Effector memory CD4-positive, alpha-beta T cell (primary cell): ENCODE results near the gene ENDOD1.

Experiments used
- DNase-seq, 3 donors: peaks; one replicate each; pipeline ENCODE4 v3.0.0-alpha.2; 2020
- H3K27ac ChIP-seq: 2 replicates; pipeline ENCODE4 v1.7.0; 2013; ENCODE audit warnings: mild to moderate bottlenecking, low read length, moderate library complexity; ENCODE audit not compliant: insufficient read depth, poor library complexity, severe bottlenecking
- H3K27me3 ChIP-seq: replicated peaks from 2 replicates; pipeline ENCODE4 v1.7.0; 2013; ENCODE audit warnings: mild to moderate bottlenecking, low read length; ENCODE audit not compliant: insufficient read depth, control insufficient read depth, poor library complexity, severe bottlenecking
- H3K36me3 ChIP-seq: 2 replicates; pipeline ENCODE4 v1.7.0; 2013; ENCODE audit warnings: mild to moderate bottlenecking, low read length, moderate library complexity; ENCODE audit not compliant: control insufficient read depth, insufficient read depth
- H3K4me1 ChIP-seq: 2 replicates; pipeline ENCODE4 v1.7.0; 2013; ENCODE audit warnings: low read length, mild to moderate bottlenecking; ENCODE audit not compliant: control insufficient read depth, insufficient read depth, poor library complexity, severe bottlenecking
- H3K4me3 ChIP-seq: 2 replicates; pipeline ENCODE4 v1.7.0; 2013; ENCODE audit warnings: low read length, low read depth, mild to moderate bottlenecking; ENCODE audit not compliant: insufficient read depth, poor library complexity, severe bottlenecking
- H3K9me3 ChIP-seq: 2 replicates; pipeline ENCODE4 v1.7.0; 2013; ENCODE audit warnings: mild to moderate bottlenecking, low read length, moderate library complexity; ENCODE audit not compliant: control insufficient read depth

The ENDOD1 gene

GRCh38 chr11:95057959-95058358 is 31.7 kb upstream of the ENDOD1 start:
- no peak for DNase-seq
- Histone ChIP-seq H3K4me3 (no peak overlapping the region), H3K36me3 (no peaks in the 10 kb centered on the region), H3K9me3 (no peaks in the 10 kb centered on the region), H3K27ac (no peak overlapping the region), H3K27me3 (no peaks in the 10 kb centered on the region), H3K4me1 (no peaks in the 10 kb centered on the region)

GRCh38 chr11:95058621-95059020 is 31.0 kb upstream of the ENDOD1 start:
- no peaks in the 10 kb centered on the region for H3K4me1 ChIP-seq
- no peaks in the 10 kb centered on the region for H3K27me3 ChIP-seq
- no peak for DNase-seq
- no peak overlapping the region for H3K4me3 ChIP-seq
- H3K9me3 ChIP-seq, result no peaks in the 10 kb centered on the region
- no peak overlapping the region for H3K27ac ChIP-seq
- no peaks in the 10 kb centered on the region for H3K36me3 ChIP-seq

DNA sequence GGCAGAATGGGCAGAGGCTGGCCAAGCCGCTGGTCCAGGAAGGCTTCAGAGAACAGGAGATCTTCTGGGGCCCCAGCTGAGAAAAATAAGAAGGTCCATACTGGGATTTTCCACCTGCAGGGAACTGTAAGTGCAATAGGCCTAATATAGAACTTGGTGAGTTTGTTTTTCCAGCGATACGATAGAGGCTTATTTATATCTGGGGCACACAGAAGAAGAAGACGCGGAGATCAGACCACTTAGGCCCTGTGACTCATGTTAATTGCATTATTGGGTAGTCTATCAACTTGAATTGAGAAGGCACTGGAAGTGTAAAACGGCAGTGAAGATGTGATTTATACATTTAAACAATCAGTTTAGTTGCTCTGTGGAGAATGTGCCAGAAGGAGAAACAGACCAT is 30.6 kb upstream of the ENDOD1 start:
- Histone ChIP-seq H3K36me3 (no peaks in the 10 kb centered on the region), H3K4me3 (no peak overlapping the region), H3K4me1 (no peaks in the 10 kb centered on the region), H3K9me3 (no peaks in the 10 kb centered on the region), H3K27ac (no peak overlapping the region), H3K27me3 (no peaks in the 10 kb centered on the region)
- DNase-seq, result no peak

DNA sequence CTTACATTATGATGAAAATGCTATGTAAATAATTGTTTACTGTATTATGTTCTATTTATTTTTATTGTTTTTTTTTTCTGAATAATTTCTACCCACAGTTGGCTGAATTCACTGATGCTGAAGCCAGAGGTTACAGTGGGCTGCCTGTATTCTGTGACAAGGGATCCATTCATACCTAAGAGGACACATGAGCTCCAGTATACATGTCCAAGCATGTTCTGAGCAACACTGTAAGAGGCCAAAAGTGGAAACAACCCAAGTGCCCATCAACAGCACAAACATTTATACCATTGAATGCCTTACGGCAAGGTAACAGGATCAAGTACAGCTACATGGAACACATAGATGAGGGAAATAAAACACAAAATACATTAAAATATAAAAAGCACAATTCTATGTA is 24.3 kb upstream of the ENDOD1 start:
- Histone ChIP-seq H3K27me3 (no peaks in the 10 kb centered on the region), H3K36me3 (no peaks in the 10 kb centered on the region), H3K4me1 (peaks cover 5% of the 10 kb centered on the region), H3K27ac (no peak overlapping the region), H3K4me3 (no peak overlapping the region), H3K9me3 (no peaks in the 10 kb centered on the region)
- no peak for DNase-seq

DNA sequence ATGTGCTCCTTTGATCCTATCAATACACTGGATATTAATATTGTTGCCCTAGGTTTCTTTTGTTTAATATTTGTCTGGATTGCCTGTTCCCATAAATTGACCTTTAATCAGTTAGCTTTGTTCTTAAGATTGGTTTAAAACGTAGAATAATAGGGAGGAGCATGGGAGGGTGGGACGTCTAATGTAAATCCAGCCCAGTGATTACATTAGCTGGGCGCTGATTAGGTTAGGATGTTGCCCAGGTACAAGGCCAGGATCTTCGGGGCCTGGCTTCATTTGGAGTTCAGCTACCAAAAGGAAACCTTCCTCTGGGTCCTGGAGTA is 23.0 kb upstream of the ENDOD1 start, which contains the start of gene SRSF8:
SRSF8 (plus strand) TSS at position 204 of the 323 bp plus-strand sequence. CDS start 308 bp downstream, outside the sequence.
- H3K27ac ChIP-seq, result peak within 1 kb of the TSS; percentile 80
- H3K4me1 ChIP-seq, result peaks cover 5% of the 10 kb centered on the region
- peak within 1 kb of the TSS; percentile 96 for H3K4me3 ChIP-seq
- no peaks in the 10 kb centered on the region for H3K36me3 ChIP-seq
- no peaks in the 10 kb centered on the region for H3K9me3 ChIP-seq
- H3K27me3 ChIP-seq, result no peaks in the 10 kb centered on the region
- no peak for DNase-seq

GRCh38 chr11:95067039-95067840 is 22.4 kb upstream of the ENDOD1 start:
- H3K36me3 ChIP-seq, result no peaks in the 10 kb centered on the region
- H3K27ac ChIP-seq, result peak overlapping the region; percentile 80
- no peaks in the 10 kb centered on the region for H3K27me3 ChIP-seq
- H3K4me1 ChIP-seq, result peaks cover 5% of the 10 kb centered on the region
- H3K9me3 ChIP-seq, result no peaks in the 10 kb centered on the region
- peak; percentile 52 to 68 (median 59) for DNase-seq
- peak overlapping the region; percentile 96 for H3K4me3 ChIP-seq

GRCh38 chr11:95067841-95068219 is 21.8 kb upstream of the ENDOD1 start:
- H3K4me1 ChIP-seq, result peaks cover 5% of the 10 kb centered on the region
- no peak for DNase-seq
- H3K27ac ChIP-seq, result peak overlapping the region; percentile 80
- peak overlapping the region; percentile 96 for H3K4me3 ChIP-seq
- no peaks in the 10 kb centered on the region for H3K27me3 ChIP-seq
- H3K36me3 ChIP-seq, result no peaks in the 10 kb centered on the region
- no peaks in the 10 kb centered on the region for H3K9me3 ChIP-seq

DNA sequence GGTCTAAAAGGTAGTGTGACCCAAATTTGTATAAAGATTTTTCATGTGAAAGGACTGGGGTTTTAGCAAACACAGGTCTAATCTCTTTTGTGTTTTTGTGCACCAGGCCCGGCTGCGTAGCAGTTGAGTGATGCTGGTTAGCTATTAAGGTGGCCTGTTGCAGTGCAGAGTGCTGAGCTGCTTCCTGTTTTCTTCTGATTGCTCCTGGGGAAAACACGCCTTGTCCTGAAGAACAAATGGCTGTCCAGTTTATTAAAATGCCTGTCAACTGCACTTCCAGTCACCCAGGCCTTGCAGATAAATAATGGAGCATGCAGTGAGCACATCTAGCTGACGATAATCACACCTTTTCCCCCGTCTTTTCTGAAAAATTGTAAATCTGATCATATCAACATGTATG is 21.1 kb upstream of the ENDOD1 start:
- Histone ChIP-seq H3K36me3 (no peaks in the 10 kb centered on the region), H3K4me3 (peak overlapping the region; percentile 96), H3K4me1 (peaks cover 5% of the 10 kb centered on the region), H3K27ac (peak overlapping the region; percentile 80), H3K27me3 (no peaks in the 10 kb centered on the region), H3K9me3 (no peaks in the 10 kb centered on the region)
- DNase-seq, result peak; percentile 56 to 65 (median 60)

- DNase-seq, result no peak
- Histone ChIP-seq H3K27ac (no peak overlapping the region), H3K4me1 (peaks cover 5% of the 10 kb centered on the region), H3K4me3 (no peak overlapping the region), H3K36me3 (no peaks in the 10 kb centered on the region), H3K27me3 (no peaks in the 10 kb centered on the region), H3K9me3 (no peaks in the 10 kb centered on the region)
Observed at GRCh38 chr11:95070471-95070870, 19.2 kb upstream of the ENDOD1 start.

GRCh38 chr11:95072948-95073347 is 16.7 kb upstream of the ENDOD1 start:
- no peaks in the 10 kb centered on the region for H3K36me3 ChIP-seq
- no peak for DNase-seq
- H3K27me3 ChIP-seq, result no peaks in the 10 kb centered on the region
- H3K27ac ChIP-seq, result no peak overlapping the region
- no peaks in the 10 kb centered on the region for H3K9me3 ChIP-seq
- peaks cover 5% of the 10 kb centered on the region for H3K4me1 ChIP-seq
- no peak overlapping the region for H3K4me3 ChIP-seq
